ENCODE measurements around the gene HNRNPA3. TPM values are rescaled to one million over a fixed set of nuclear protein-coding genes. Genes with fewer than 3 reads are reported as not detected.

HNRNPA3 gene
- total RNA-seq, 1 experiment from 2014 or later, result 328 TPM

- no peaks in the 10 kb centered on the region for H3K9me3 ChIP-seq (ENCODE audit: control insufficient read depth in 1 of 2, insufficient read depth in 1 of 2, low read depth in 1 of 2, low read length in 2 of 2)
- H2AFZ ChIP-seq (ENCODE audit: low read depth, low read length, poor library complexity, severe bottlenecking), result no peak overlapping the region
- H3K9me2 ChIP-seq (ENCODE audit: insufficient read depth), result no peaks in the 10 kb centered on the region
- H3K27me3 ChIP-seq (ENCODE audit: insufficient read depth, low read length), result no peaks in the 10 kb centered on the region
- no peak for ATAC-seq
- H4K20me1 ChIP-seq (ENCODE audit: insufficient read depth), result peaks cover 7% of the 10 kb centered on the region; the same call in 1 of the 2 replicates
- H3K9ac ChIP-seq (ENCODE audit: low read length), result no peak overlapping the region
- no TSS peak for BruUV-seq (replicated peaks)
- no peak for DNase-seq (ENCODE audit: low read depth, low spot score)
- peaks cover 34 to 39% of the 10 kb centered on the region in 2 experiments for H3K36me3 ChIP-seq (ENCODE audit: control insufficient read depth in 1 of 2, insufficient read depth in 2 of 2, low read length in 2 of 2)
- no peak overlapping the region for H3K4me3 ChIP-seq (replicated peaks in 1 of 2; ENCODE audit: low read depth in 1 of 2, low read length in 2 of 2)
- POLR2A ChIA-PET, result interaction anchor here (1.2 kb wide), 1 partner anchor 9 kb away, joined by 3 read pairs; no protein-coding TSS in a partner anchor
- intact Hi-C loops (cut with micrococcal nuclease), result no loop called here
- no peak for TF ChIP-seq SIN3A (IDR thresholded peaks at IDR 0.05; ENCODE audit: low read depth)
- H3K4me1 ChIP-seq (ENCODE audit: control insufficient read depth in 1 of 2, insufficient read depth in 2 of 2, low read length in 2 of 2), result no peaks in the 10 kb centered on the region
- H3K4me2 ChIP-seq (ENCODE audit: low read length), result no peak overlapping the region
- CTCF ChIA-PET, result no interaction called here
- H3K27ac ChIP-seq (ENCODE audit: low read depth, low read length), result no peak overlapping the region
- RAD21 ChIA-PET (ENCODE audit: low non-redundant PET in 1 of 2, low total read pairs in 2 of 2, uncharacterized antibody in 2 of 2, unreplicated experiment in 2 of 2), result no interaction called here
- H3K79me2 ChIP-seq (ENCODE audit: insufficient read depth, low read length), result peaks cover 56% of the 10 kb centered on the region
Observed at GRCh38 chr2:177232098-177232704, 19.6 kb downstream of the HNRNPA3 start.

- POLR2A ChIA-PET, result no interaction called here
- BruUV-seq (replicated peaks), result no TSS peak
- H3K36me3 ChIP-seq (ENCODE audit: control insufficient read depth in 1 of 2, insufficient read depth in 2 of 2, low read length in 2 of 2), result peaks cover 34 to 39% of the 10 kb centered on the region in 2 experiments
- no peaks in the 10 kb centered on the region for H3K4me1 ChIP-seq (ENCODE audit: control insufficient read depth in 1 of 2, insufficient read depth in 2 of 2, low read length in 2 of 2)
- no peak overlapping the region for H3K9ac ChIP-seq (ENCODE audit: low read length)
- H3K9me3 ChIP-seq (ENCODE audit: control insufficient read depth in 1 of 2, insufficient read depth in 1 of 2, low read depth in 1 of 2, low read length in 2 of 2), result no peaks in the 10 kb centered on the region
- no peak for ATAC-seq
- intact Hi-C loops (cut with micrococcal nuclease), result no loop called here
- no peak for DNase-seq (ENCODE audit: low read depth, low spot score)
- H3K4me3 ChIP-seq (replicated peaks in 1 of 2; ENCODE audit: low read depth in 1 of 2, low read length in 2 of 2), result no peak overlapping the region
- no peak overlapping the region for H3K4me2 ChIP-seq (ENCODE audit: low read length)
- H3K27ac ChIP-seq (ENCODE audit: low read depth, low read length), result no peak overlapping the region
- H3K27me3 ChIP-seq (ENCODE audit: insufficient read depth, low read length), result no peaks in the 10 kb centered on the region
- no peak for TF ChIP-seq SP1 (IDR thresholded peaks at IDR 0.05; ENCODE audit: low read depth)
- TF ChIP-seq ZNF274 (IDR thresholded peaks at IDR 0.05; ENCODE audit: low read depth, low read length), result no peak
- TF ChIP-seq JUND (IDR thresholded peaks at IDR 0.05), result 0 out of 2 replicates have a peak, but pooled peaks have one; percentile 6
- no peak for TF ChIP-seq REST (IDR thresholded peaks at IDR 0.05; ENCODE audit: low read depth)
- H2AFZ ChIP-seq (ENCODE audit: low read depth, low read length, poor library complexity, severe bottlenecking), result no peak overlapping the region
- H3K9me2 ChIP-seq (ENCODE audit: insufficient read depth), result no peaks in the 10 kb centered on the region
- peaks cover 77% of the 10 kb centered on the region for H3K79me2 ChIP-seq (ENCODE audit: insufficient read depth, low read length)
- RAD21 ChIA-PET (ENCODE audit: low non-redundant PET in 1 of 2, low total read pairs in 2 of 2, uncharacterized antibody in 2 of 2, unreplicated experiment in 2 of 2), result no interaction called here
- H4K20me1 ChIP-seq (ENCODE audit: insufficient read depth), result peaks cover 7% of the 10 kb centered on the region; the same call in 1 of the 2 replicates
- CTCF ChIA-PET, result no interaction called here
Observed at GRCh38 chr2:177234267-177234666, 21.7 kb downstream of the HNRNPA3 start.
